ENCODE results near the gene PCSK6. TPM values are rescaled to one million over a fixed set of nuclear protein-coding genes. Genes with fewer than 3 reads are reported as not detected.

PCSK6 gene
- total RNA-seq, 1 donor: 0.72 TPM

DNA sequence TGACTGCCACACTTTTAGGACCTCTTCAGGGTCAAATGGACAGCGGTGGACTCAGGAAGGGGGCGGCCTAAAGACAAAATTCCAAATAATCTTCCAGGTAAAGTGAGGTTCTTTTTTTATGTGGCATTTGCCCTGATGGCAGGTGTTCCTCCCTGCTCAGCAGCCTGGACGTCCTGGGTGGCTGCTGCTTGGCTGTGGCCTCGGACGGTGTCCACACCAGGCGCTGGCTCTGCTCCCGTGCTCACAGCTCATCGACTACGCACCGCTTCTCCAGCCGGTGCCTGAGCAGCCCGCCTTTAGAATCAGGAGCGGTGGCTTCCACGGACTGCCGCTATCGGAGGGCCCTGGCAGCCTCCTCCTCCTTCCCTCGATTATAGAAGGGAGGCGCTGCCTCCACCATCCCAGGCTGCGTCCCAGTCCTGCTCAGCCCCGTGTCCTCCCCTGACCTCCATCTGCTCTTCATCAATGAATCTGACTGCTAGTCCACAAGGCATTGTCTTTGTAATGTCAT is 41.9 kb downstream of the PCSK6 start:
- no peak overlapping the region for H3K4me3 ChIP-seq (ENCODE audit: insufficient read depth, low read length)
- H2AFZ ChIP-seq (ENCODE audit: low read length): no peak overlapping the region
- no peak for TF ChIP-seq CTCF (IDR thresholded peaks at IDR 0.05; ENCODE audit: extremely low read depth, low read depth, low read length)
- no peak for DNase-seq (ENCODE audit: insufficient read length, low spot score, missing footprints)
- no peaks in the 10 kb centered on the region for H3K27me3 ChIP-seq (ENCODE audit: insufficient read depth, low read length)
- no peaks in the 10 kb centered on the region for H4K20me1 ChIP-seq (ENCODE audit: insufficient read depth, low read length)
- H3K36me3 ChIP-seq (ENCODE audit: insufficient read depth, low read length): no peaks in the 10 kb centered on the region
- H3K4me1 ChIP-seq (ENCODE audit: insufficient read depth, low read length): peaks cover 4% of the 10 kb centered on the region
- H3K79me2 ChIP-seq (ENCODE audit: insufficient read depth, low read length): no peaks in the 10 kb centered on the region
- no peak overlapping the region for H3K27ac ChIP-seq (ENCODE audit: low read depth, low read length)
- no peaks in the 10 kb centered on the region for H3K9me3 ChIP-seq (ENCODE audit: low read depth, low read length)
- H3K4me2 ChIP-seq (ENCODE audit: insufficient read depth, low read length): no peak overlapping the region

- no peak for DNase-seq (ENCODE audit: insufficient read length, low spot score, missing footprints)
- Histone ChIP-seq H3K9me3 (ENCODE audit: low read depth, low read length) (no peaks in the 10 kb centered on the region), H3K27ac (ENCODE audit: low read depth, low read length) (no peak overlapping the region), H3K4me2 (ENCODE audit: insufficient read depth, low read length) (no peak overlapping the region), H3K36me3 (ENCODE audit: insufficient read depth, low read length) (no peaks in the 10 kb centered on the region), H3K79me2 (ENCODE audit: insufficient read depth, low read length) (no peaks in the 10 kb centered on the region), H4K20me1 (ENCODE audit: insufficient read depth, low read length) (no peaks in the 10 kb centered on the region), H3K4me1 (ENCODE audit: insufficient read depth, low read length) (peaks cover 4% of the 10 kb centered on the region), H3K27me3 (ENCODE audit: insufficient read depth, low read length) (no peaks in the 10 kb centered on the region), H3K4me3 (ENCODE audit: insufficient read depth, low read length) (no peak overlapping the region), H2AFZ (ENCODE audit: low read length) (no peak overlapping the region)
- TF ChIP-seq CTCF (IDR thresholded peaks at IDR 0.05; ENCODE audit: extremely low read depth, low read depth, low read length): no peak
Observed at GRCh38 chr15:101447168-101447533, 42.4 kb downstream of the PCSK6 start.

GRCh38 chr15:101446518-101447167 is 42.9 kb downstream of the PCSK6 start:
- Histone ChIP-seq H3K36me3 (ENCODE audit: insufficient read depth, low read length) (no peaks in the 10 kb centered on the region), H3K27me3 (ENCODE audit: insufficient read depth, low read length) (no peaks in the 10 kb centered on the region), H4K20me1 (ENCODE audit: insufficient read depth, low read length) (no peaks in the 10 kb centered on the region), H3K79me2 (ENCODE audit: insufficient read depth, low read length) (no peaks in the 10 kb centered on the region), H3K9me3 (ENCODE audit: low read depth, low read length) (no peaks in the 10 kb centered on the region), H3K4me2 (ENCODE audit: insufficient read depth, low read length) (peak overlapping the region; percentile 18), H3K27ac (ENCODE audit: low read depth, low read length) (no peak overlapping the region), H2AFZ (ENCODE audit: low read length) (no peak overlapping the region), H3K4me3 (ENCODE audit: insufficient read depth, low read length) (no peak overlapping the region), H3K4me1 (ENCODE audit: insufficient read depth, low read length) (peaks cover 4% of the 10 kb centered on the region)
- DNase-seq (ENCODE audit: insufficient read length, low spot score, missing footprints): peak; percentile 52
- TF ChIP-seq CTCF (IDR thresholded peaks at IDR 0.05; ENCODE audit: extremely low read depth, low read depth, low read length): no peak

DNA sequence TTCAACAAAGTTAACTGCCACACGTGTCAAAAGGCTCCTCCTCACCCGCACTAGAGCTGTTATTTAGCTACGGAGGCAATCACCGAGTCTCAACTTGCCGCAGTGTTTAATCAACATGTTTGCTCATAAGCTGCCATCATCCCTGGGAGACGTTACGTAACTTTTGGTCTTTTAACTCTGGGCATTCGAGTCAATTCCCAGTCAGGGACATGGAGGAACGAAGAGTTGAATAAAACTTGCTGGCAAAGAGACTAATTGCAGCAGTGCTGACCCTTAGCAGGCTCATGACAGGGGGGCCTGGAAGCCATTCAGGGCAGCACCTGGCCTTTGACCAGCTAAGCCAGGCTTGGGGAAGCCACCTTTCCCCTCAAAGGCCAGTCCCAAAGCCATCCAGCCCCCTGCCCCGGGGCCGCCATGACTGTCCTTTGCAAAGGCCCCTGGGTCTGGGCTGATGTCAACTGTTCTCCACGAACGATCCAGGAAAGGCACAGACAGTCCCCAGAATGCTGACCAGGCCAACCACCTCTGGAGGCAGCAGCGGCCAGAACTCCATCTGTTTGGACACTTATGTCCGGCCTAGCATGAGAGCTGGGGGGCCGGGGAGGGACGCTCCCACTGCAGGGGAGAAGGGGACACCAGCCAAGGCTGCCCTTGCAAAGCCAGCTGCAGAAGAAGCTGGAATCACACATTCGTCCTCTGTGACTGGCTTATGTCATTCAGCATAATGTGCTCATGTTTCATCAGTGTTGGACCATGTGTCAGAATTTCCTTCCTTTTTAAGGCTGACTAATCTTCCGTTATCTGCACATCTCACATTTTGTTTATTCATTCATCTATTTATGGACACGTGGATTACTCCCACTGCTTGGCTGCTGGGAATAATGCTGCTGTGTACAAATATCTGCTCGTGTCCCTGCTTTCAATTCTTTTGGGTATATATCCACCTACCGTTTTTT is 43.7 kb downstream of the PCSK6 start:
- Histone ChIP-seq H3K36me3 (ENCODE audit: insufficient read depth, low read length) (no peaks in the 10 kb centered on the region), H3K9me3 (ENCODE audit: low read depth, low read length) (no peaks in the 10 kb centered on the region), H3K27me3 (ENCODE audit: insufficient read depth, low read length) (no peaks in the 10 kb centered on the region), H2AFZ (ENCODE audit: low read length) (no peak overlapping the region), H3K4me3 (ENCODE audit: insufficient read depth, low read length) (no peak overlapping the region), H3K79me2 (ENCODE audit: insufficient read depth, low read length) (no peaks in the 10 kb centered on the region), H4K20me1 (ENCODE audit: insufficient read depth, low read length) (no peaks in the 10 kb centered on the region), H3K4me1 (ENCODE audit: insufficient read depth, low read length) (peaks cover 4% of the 10 kb centered on the region), H3K4me2 (ENCODE audit: insufficient read depth, low read length) (peak overlapping the region; percentile 18), H3K27ac (ENCODE audit: low read depth, low read length) (no peak overlapping the region)
- TF ChIP-seq CTCF (IDR thresholded peaks at IDR 0.05; ENCODE audit: extremely low read depth, low read depth, low read length): no peak
- DNase-seq (ENCODE audit: insufficient read length, low spot score, missing footprints): peak; percentile 30

All from osteoblast (primary cell).